ENCODE measurements around the gene NPC2. TPM values are rescaled to one million over a fixed set of nuclear protein-coding genes. Genes with fewer than 3 reads are reported as not detected.

Gene NPC2
- total and polyA plus RNA-seq, 11 donors: 69.4 to 374 (median 135) TPM

DNA sequence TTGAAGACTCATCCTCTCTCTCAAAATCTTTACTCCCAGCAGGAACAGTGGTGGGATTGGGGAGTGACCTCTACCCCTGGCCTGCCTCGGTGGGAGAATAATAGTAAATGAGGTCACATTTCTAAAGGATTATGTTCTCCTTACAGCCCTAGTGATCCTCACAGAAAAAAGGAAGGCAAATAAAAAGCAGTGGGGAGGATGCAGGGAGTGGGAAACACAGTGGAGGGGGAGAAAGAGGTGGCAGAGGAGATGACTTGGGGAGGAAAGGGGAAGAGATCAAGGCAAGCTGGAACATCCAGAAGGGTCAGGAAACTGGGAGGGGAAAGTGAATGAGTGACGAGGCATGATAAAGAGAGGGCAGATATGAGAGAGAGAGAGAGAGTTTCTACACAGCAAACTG is 58.8 kb downstream of the NPC2 start:
- ATAC-seq: no peak
- Histone ChIP-seq H3K4me1 (peaks cover 0 to 5% (median 0%) of the 10 kb centered on the region in 12 donors), H3K27ac (no peak overlapping the region), H3K9me3 (no peaks in the 10 kb centered on the region), H3K4me3 (no peak overlapping the region), H3K27me3 (no peaks in the 10 kb centered on the region), H3K36me3 (no peaks in the 10 kb centered on the region)
- intact Hi-C loops (cut with DNase I): no loop called here
- 27 to 36% (median 33%) methylated on average over 2 of the region's 2 CpGs for WGBS, 4 donors
- DNase-seq: no peak
- TF ChIP-seq POLR2A (IDR thresholded peaks at IDR 0.05): no peak
- TF ChIP-seq, protein P1, sequence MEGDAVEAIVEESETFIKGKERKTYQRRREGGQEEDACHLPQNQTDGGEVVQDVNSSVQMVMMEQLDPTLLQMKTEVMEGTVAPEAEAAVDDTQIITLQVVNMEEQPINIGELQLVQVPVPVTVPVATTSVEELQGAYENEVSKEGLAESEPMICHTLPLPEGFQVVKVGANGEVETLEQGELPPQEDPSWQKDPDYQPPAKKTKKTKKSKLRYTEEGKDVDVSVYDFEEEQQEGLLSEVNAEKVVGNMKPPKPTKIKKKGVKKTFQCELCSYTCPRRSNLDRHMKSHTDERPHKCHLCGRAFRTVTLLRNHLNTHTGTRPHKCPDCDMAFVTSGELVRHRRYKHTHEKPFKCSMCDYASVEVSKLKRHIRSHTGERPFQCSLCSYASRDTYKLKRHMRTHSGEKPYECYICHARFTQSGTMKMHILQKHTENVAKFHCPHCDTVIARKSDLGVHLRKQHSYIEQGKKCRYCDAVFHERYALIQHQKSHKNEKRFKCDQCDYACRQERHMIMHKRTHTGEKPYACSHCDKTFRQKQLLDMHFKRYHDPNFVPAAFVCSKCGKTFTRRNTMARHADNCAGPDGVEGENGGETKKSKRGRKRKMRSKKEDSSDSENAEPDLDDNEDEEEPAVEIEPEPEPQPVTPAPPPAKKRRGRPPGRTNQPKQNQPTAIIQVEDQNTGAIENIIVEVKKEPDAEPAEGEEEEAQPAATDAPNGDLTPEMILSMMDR (IDR thresholded peaks at IDR 0.05): no peak

DNA sequence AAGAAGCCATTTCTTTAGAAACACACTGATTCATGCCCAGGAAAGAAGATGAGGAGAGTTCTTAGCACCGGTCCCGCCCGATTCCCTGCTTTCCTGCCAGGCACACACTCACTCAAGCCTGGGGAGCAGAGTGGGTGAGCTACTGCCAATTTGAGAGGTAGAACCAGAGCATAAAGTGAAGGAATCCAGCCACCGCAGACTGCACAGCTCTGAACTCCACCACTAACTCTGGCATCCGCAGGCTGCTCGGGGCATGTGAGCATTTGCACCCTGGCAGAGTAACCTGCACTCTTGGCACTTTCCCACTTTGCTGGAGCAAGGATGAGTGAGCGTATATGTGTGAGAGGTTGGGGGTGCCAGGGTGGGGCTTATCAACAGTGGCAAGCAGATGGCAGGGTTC is 63.1 kb downstream of the NPC2 start:
- Histone ChIP-seq H3K36me3 (no peaks in the 10 kb centered on the region), H3K4me3 (no peak overlapping the region), H3K27me3 (peaks cover 0 to 12% (median 6%) of the 10 kb centered on the region in 9 donors), H3K9me3 (no peaks in the 10 kb centered on the region), H3K4me1 (peaks cover 0 to 9% (median 1%) of the 10 kb centered on the region in 12 donors), H3K27ac (no peak overlapping the region)
- 87 to 95% (median 89%) methylated on average over 7 of the region's 7 CpGs for WGBS, 4 donors
- DNase-seq: no peak
- no peak for ATAC-seq
- intact Hi-C loops (cut with DNase I): no loop called here
- TF ChIP-seq POLR2A (IDR thresholded peaks at IDR 0.05): no peak
- TF ChIP-seq, protein P1 (IDR thresholded peaks at IDR 0.05): no peak

Other genes starting within 250 kb of the NPC2 start
- 10 to 100 TPM; 11.2 to 42.9 (median 22.3) TPM for gene ABCD4, start 190.4 kb downstream of the NPC2 start, total RNA-seq
- 10 to 100 TPM; 16.0 to 33.0 TPM for gene ABCD4, start 190.4 kb downstream of the NPC2 start, polyA plus RNA-seq
- not detected for gene VRTN, start 144.8 kb downstream of the NPC2 start, total RNA-seq
- not detected for gene VRTN, start 144.8 kb downstream of the NPC2 start, polyA plus RNA-seq
- under 1 TPM in 4 of 9 donors, not detected in 5; 0.09 to 0.32 (median 0.14) TPM for gene SYNDIG1L, start 67.1 kb downstream of the NPC2 start, total RNA-seq
- under 1 TPM in 1 of 2 donors, not detected in 1; 0.06 TPM for gene SYNDIG1L, start 67.1 kb downstream of the NPC2 start, polyA plus RNA-seq
- gene ISCA2, start 460 bp upstream of the NPC2 start, total RNA-seq: 10 to 100 TPM; 10.8 to 45.8 (median 36.2) TPM
- 10 to 100 TPM; 31.2 to 32.3 TPM for gene ISCA2, start 460 bp upstream of the NPC2 start, polyA plus RNA-seq
- gene LTBP2, start 118.9 kb upstream of the NPC2 start, total RNA-seq: 10 to 100 TPM; 19.1 to 69.1 (median 36.1) TPM
- 1 to 10 TPM; 4.0 to 8.4 TPM for gene LTBP2, start 118.9 kb upstream of the NPC2 start, polyA plus RNA-seq
- 10 to 100 TPM; 17.1 to 30.9 (median 22.4) TPM for gene AREL1, start 219.8 kb upstream of the NPC2 start, total RNA-seq
- 10 to 100 TPM in 1 of 2 donors, 1 to 10 TPM in 1; 7.8 to 17.8 TPM for gene AREL1, start 219.8 kb upstream of the NPC2 start, polyA plus RNA-seq
- gene FCF1, start 219.8 kb upstream of the NPC2 start, total RNA-seq: 10 to 100 TPM; 12.3 to 44.6 (median 36.7) TPM
- 10 to 100 TPM in 1 of 2 donors, 1 to 10 TPM in 1; 4.3 to 46.2 TPM for gene FCF1, start 219.8 kb upstream of the NPC2 start, polyA plus RNA-seq